Measurements from ENCODE around the gene AFF3. TPM values are rescaled to one million over a fixed set of nuclear protein-coding genes. Genes with fewer than 3 reads are reported as not detected.
A peak's percentile ranks its signal among the peaks of the same experiment; 100 is the strongest.

Gene AFF3
- total RNA-seq, 1 experiment from 2014 or later = 0.42 TPM

GRCh38 chr2:99725820-99726219 is 416.6 kb downstream of the AFF3 start:
- Mint-ChIP-seq H3K27ac (ENCODE audit: low read depth, unreplicated experiment) (no peak overlapping the region), H3K9me3 (ENCODE audit: unreplicated experiment) (peaks cover 7% of the 10 kb centered on the region), H3K36me3 (ENCODE audit: insufficient read depth, unreplicated experiment) (no peaks in the 10 kb centered on the region), H3K4me3 (ENCODE audit: unreplicated experiment) (no peak overlapping the region), H3K4me1 (ENCODE audit: insufficient read depth, unreplicated experiment) (no peaks in the 10 kb centered on the region), H3K27me3 (ENCODE audit: insufficient read depth, unreplicated experiment) (no peaks in the 10 kb centered on the region)
- ChIA-PET CTCF (interaction anchor here (0.5 to 2.0 kb wide), 6 partner anchors 15 to 662 kb away, joined by 3 to 5 read pairs (median 3); no protein-coding TSS in a partner anchor), POLR2A (no interaction called here)
- no TSS peak for BruUV-seq (replicated peaks)
- intact Hi-C loops (cut with micrococcal nuclease) = loop anchor here (2.0 kb wide), 2 partner anchors 167 to 517 kb away; no protein-coding TSS in a partner anchor
- DNase-seq (ENCODE audit: unreplicated experiment) = no peak
- TF ChIP-seq, protein P1, sequence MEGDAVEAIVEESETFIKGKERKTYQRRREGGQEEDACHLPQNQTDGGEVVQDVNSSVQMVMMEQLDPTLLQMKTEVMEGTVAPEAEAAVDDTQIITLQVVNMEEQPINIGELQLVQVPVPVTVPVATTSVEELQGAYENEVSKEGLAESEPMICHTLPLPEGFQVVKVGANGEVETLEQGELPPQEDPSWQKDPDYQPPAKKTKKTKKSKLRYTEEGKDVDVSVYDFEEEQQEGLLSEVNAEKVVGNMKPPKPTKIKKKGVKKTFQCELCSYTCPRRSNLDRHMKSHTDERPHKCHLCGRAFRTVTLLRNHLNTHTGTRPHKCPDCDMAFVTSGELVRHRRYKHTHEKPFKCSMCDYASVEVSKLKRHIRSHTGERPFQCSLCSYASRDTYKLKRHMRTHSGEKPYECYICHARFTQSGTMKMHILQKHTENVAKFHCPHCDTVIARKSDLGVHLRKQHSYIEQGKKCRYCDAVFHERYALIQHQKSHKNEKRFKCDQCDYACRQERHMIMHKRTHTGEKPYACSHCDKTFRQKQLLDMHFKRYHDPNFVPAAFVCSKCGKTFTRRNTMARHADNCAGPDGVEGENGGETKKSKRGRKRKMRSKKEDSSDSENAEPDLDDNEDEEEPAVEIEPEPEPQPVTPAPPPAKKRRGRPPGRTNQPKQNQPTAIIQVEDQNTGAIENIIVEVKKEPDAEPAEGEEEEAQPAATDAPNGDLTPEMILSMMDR (IDR thresholded peaks at IDR 0.05; ENCODE audit: unreplicated experiment) = peak; percentile 32

DNA sequence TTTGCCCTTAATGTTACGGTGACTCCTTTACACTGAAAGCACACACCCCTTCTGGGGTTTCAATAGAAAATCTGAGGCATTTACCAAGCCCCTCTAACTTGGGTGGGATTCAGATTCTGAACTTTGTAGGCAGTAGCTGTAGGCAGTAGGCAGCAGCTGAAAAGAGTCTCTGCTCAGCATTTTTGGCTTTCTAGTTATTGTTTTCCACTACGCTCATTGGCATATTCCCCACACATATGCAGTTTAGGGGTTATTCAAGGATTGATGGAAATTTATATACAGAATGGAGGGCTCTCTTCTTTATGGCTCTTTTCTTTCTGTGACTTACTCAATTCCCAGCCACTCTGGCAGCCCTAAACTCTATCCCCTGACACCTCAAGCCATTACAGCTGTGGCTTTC is 419.9 kb downstream of the AFF3 start:
- H3K9me3 Mint-ChIP-seq (ENCODE audit: unreplicated experiment) = peaks cover 7% of the 10 kb centered on the region
- BruUV-seq (replicated peaks) = no TSS peak
- H3K4me1 Mint-ChIP-seq (ENCODE audit: insufficient read depth, unreplicated experiment) = no peaks in the 10 kb centered on the region
- no peaks in the 10 kb centered on the region for H3K27me3 Mint-ChIP-seq (ENCODE audit: insufficient read depth, unreplicated experiment)
- no peak overlapping the region for H3K27ac Mint-ChIP-seq (ENCODE audit: low read depth, unreplicated experiment)
- POLR2A ChIA-PET = no interaction called here
- H3K4me3 Mint-ChIP-seq (ENCODE audit: unreplicated experiment) = no peak overlapping the region
- CTCF ChIA-PET = interaction anchor here (1.2 kb wide), 1 partner anchor 518 kb away, joined by 3 read pairs; no protein-coding TSS in a partner anchor
- no peaks in the 10 kb centered on the region for H3K36me3 Mint-ChIP-seq (ENCODE audit: insufficient read depth, unreplicated experiment)
- TF ChIP-seq, protein P1 (IDR thresholded peaks at IDR 0.05; ENCODE audit: unreplicated experiment) = no peak
- intact Hi-C loops (cut with micrococcal nuclease) = no loop called here
- no peak for DNase-seq (ENCODE audit: unreplicated experiment)

DNA sequence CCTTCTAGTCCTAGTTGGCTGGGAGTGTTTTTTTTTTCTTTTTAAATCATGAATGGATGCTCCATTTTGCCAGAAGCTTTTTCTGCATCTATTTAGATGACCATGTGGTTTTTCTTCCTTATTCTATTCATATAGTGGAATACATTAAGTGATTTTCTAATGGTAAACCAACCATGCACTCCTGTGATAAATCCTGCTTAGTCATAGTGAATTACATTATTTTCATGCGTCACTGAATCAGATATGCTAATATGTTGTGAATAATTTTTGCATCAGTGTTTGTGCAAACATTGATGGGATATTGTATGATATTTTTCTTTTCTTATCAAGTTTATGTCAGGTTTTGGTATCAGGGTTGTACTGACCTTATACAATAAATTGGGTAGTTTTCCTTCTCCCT is 423.3 kb downstream of the AFF3 start:
- Mint-ChIP-seq H3K4me3 (ENCODE audit: unreplicated experiment) (no peak overlapping the region), H3K36me3 (ENCODE audit: insufficient read depth, unreplicated experiment) (no peaks in the 10 kb centered on the region)

GRCh38 chr2:99715956-99716355 is 426.4 kb downstream of the AFF3 start:
- intact Hi-C loops (cut with micrococcal nuclease) = no loop called here
- Mint-ChIP-seq H3K9me3 (ENCODE audit: unreplicated experiment) (no peaks in the 10 kb centered on the region), H3K27ac (ENCODE audit: low read depth, unreplicated experiment) (no peak overlapping the region), H3K4me3 (ENCODE audit: unreplicated experiment) (no peak overlapping the region), H3K4me1 (ENCODE audit: insufficient read depth, unreplicated experiment) (no peaks in the 10 kb centered on the region), H3K27me3 (ENCODE audit: insufficient read depth, unreplicated experiment) (no peaks in the 10 kb centered on the region), H3K36me3 (ENCODE audit: insufficient read depth, unreplicated experiment) (no peaks in the 10 kb centered on the region)
- POLR2A ChIA-PET = no interaction called here
- CTCF ChIA-PET = interaction anchor here (0.5 to 0.7 kb wide), 2 partner anchors 547 to 624 kb away, joined by 3 read pairs; no protein-coding TSS in a partner anchor
- no TSS peak for BruUV-seq (replicated peaks)
- DNase-seq (ENCODE audit: unreplicated experiment) = no peak
- TF ChIP-seq, protein P1 (IDR thresholded peaks at IDR 0.05; ENCODE audit: unreplicated experiment) = no peak

More for the DNA sequence above, 423.3 kb downstream of the AFF3 start:
- Mint-ChIP-seq H3K9me3 (ENCODE audit: unreplicated experiment) (peaks cover 7% of the 10 kb centered on the region), H3K27ac (ENCODE audit: low read depth, unreplicated experiment) (no peak overlapping the region), H3K27me3 (ENCODE audit: insufficient read depth, unreplicated experiment) (no peaks in the 10 kb centered on the region), H3K4me1 (ENCODE audit: insufficient read depth, unreplicated experiment) (no peaks in the 10 kb centered on the region)
- intact Hi-C loops (cut with micrococcal nuclease) = no loop called here
- ChIA-PET CTCF (no interaction called here), POLR2A (no interaction called here)
- BruUV-seq (replicated peaks) = no TSS peak
- TF ChIP-seq, protein P1 (IDR thresholded peaks at IDR 0.05; ENCODE audit: unreplicated experiment) = no peak
- no peak for DNase-seq (ENCODE audit: unreplicated experiment)
